Left lung (tissue), 10 donors: ENCODE results near the gene DOCK4. TPM values are rescaled to one million over a fixed set of nuclear protein-coding genes. Genes with fewer than 3 reads are reported as not detected.
"Not testable (repeated sequence)": the region's sequence is repeated elsewhere in the genome, so short reads cannot be mapped to it uniquely, and the experiment has no call there.

Source experiments
- ATAC-seq: fragments of 200-7000 bp; cut with Tn5 transposase; one replicate; pipeline ENCODE4 v1.9.1; 2020; ENCODE audit warnings: moderate library complexity
- DNase-seq, 4 donors: peaks; one replicate each; pipeline ENCODE4 v3.0.0-alpha.2; 2013 to 2020
- H3K27ac ChIP-seq, 2 donors: fragments of 200-600 bp; sonication (generic) in 1 of 2; one replicate each; pipeline versions ENCODE4 v1.5.0 to v1.8.0; 2020 to 2021
- H3K27me3 ChIP-seq, 2 donors: fragments of 200-600 bp; sonication (generic) in 1 of 2; one replicate each; pipeline versions ENCODE4 v1.5.0 to v1.8.0; 2020 to 2021
- H3K36me3 ChIP-seq, 2 donors: fragments of 200-600 bp; sonication (generic) in 1 of 2; one replicate each; pipeline versions ENCODE4 v1.5.0 to v1.8.0; 2020 to 2021
- H3K4me1 ChIP-seq, 2 donors: fragments of 200-600 bp; one replicate each; pipeline ENCODE4 v1.8.0; 2021
- H3K4me3 ChIP-seq, 2 donors: fragments of 200-600 bp; sonication (generic) in 1 of 2; one replicate each; pipeline versions ENCODE4 v1.5.0 to v1.8.0; 2020 to 2021; ENCODE audit warnings: mild to moderate bottlenecking in 1 of 2
- H3K9me3 ChIP-seq, 2 donors: fragments of 200-600 bp; sonication (generic) in 1 of 2; one replicate each; pipeline versions ENCODE4 v1.5.0 to v1.8.0; 2020 to 2021
- intact Hi-C, 2 donors: fragments of 100-400 bp; cut with DNase I; formaldehyde crosslinking; loops; one replicate each; pipeline versions ENCODE4 v1.11.2 to v1.14.2; 2022
- polyA plus RNA-seq, 6 donors: library from polyadenylated mRNA; unstranded; fragments of 120-200 nt; gene quantifications; one replicate each; pipeline ENCODE4 v1.2.1, GENCODE V29; 2013; ENCODE audit not compliant: insufficient read length in 6 of 6
- total RNA-seq, 2 donors: library from RNA; stranded (reverse); fragmentation: NEBNext Ultra II Directional; extraction: Animal tissue kit (Norgen Biotek cat#: 25700); gene quantifications; one replicate each; pipeline ENCODE4 v1.2.1, GENCODE V29; 2021
- TF ChIP-seq, protein P1 (sequence below), 2 donors: fragments of 200-600 bp; sonication (generic) in 1 of 2; IDR thresholded peaks; one replicate each; pipeline versions ENCODE4 v1.5.0 to v1.8.0; 2021; ENCODE audit warnings: antibody characterized with exemption in 2 of 2
- donor health status: DM: no; HTN: yes; CAD: no.
- donor health status: DM: no; HTN: no; CAD: no.

DOCK4 gene
- total and polyA plus RNA-seq, 8 donors: 38.9 to 64.3 (median 52.5) TPM

DNA sequence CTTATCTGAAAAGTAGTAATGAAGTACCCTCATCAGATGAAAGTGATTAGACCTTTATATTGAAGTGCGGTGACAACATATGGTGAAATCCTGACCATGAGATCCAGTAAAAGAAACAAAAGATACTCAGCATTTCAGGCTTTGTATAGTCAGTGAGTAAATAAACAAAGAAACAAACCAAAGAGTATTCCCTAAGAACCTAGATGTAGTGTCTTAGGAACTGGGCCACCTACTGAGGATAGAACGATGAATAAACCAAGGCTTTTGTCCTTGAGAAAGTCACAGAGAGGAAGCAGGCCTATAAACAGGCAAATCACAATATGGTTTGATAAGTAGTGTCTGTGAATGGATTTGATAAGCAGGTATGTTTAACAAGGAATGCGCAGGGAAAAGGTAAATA is 46.5 kb upstream of the DOCK4 start:
- Histone ChIP-seq H3K27ac (no peak overlapping the region), H3K9me3 (no peaks in the 10 kb centered on the region), H3K36me3 (no peaks in the 10 kb centered on the region), H3K27me3 (no peaks in the 10 kb centered on the region), H3K4me3 (no peak overlapping the region), H3K4me1 (peaks cover 0 to 3% of the 10 kb centered on the region in 2 donors)
- DNase-seq: no peak
- ATAC-seq: no peak
- intact Hi-C loops: no loop called here
- TF ChIP-seq, protein P1, sequence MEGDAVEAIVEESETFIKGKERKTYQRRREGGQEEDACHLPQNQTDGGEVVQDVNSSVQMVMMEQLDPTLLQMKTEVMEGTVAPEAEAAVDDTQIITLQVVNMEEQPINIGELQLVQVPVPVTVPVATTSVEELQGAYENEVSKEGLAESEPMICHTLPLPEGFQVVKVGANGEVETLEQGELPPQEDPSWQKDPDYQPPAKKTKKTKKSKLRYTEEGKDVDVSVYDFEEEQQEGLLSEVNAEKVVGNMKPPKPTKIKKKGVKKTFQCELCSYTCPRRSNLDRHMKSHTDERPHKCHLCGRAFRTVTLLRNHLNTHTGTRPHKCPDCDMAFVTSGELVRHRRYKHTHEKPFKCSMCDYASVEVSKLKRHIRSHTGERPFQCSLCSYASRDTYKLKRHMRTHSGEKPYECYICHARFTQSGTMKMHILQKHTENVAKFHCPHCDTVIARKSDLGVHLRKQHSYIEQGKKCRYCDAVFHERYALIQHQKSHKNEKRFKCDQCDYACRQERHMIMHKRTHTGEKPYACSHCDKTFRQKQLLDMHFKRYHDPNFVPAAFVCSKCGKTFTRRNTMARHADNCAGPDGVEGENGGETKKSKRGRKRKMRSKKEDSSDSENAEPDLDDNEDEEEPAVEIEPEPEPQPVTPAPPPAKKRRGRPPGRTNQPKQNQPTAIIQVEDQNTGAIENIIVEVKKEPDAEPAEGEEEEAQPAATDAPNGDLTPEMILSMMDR (IDR thresholded peaks at IDR 0.05): no peak

DNA sequence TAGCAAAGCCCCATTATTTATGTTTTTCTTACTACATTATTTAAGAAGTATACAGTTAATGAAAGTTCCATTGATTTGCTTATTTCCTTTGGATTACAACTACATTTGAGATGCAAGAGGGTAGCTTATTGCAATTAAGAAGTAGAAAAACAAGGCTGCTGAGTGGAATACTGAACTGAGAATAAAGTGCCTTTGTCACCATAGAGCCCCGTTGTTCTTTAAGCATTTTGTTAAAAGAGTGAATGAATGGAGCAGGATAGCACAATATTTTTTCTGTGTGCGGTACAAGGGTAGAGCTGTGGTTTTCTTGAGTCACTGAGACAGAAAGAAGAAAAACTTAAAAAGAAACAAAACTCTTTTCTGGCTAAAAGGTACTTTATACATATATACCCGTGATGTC is 45.9 kb upstream of the DOCK4 start:
- ATAC-seq (no peak), DNase-seq (no peak)
- no peaks in the 10 kb centered on the region for H3K9me3 ChIP-seq
- H3K4me3 ChIP-seq: no peak overlapping the region
- no peak overlapping the region for H3K27ac ChIP-seq
- intact Hi-C loops: no loop called here
- H3K36me3 ChIP-seq: no peaks in the 10 kb centered on the region
- TF ChIP-seq, protein P1 (IDR thresholded peaks at IDR 0.05): no peak
- H3K4me1 ChIP-seq: peaks cover 0 to under 1% of the 10 kb centered on the region in 2 donors
- no peaks in the 10 kb centered on the region for H3K27me3 ChIP-seq

DNA sequence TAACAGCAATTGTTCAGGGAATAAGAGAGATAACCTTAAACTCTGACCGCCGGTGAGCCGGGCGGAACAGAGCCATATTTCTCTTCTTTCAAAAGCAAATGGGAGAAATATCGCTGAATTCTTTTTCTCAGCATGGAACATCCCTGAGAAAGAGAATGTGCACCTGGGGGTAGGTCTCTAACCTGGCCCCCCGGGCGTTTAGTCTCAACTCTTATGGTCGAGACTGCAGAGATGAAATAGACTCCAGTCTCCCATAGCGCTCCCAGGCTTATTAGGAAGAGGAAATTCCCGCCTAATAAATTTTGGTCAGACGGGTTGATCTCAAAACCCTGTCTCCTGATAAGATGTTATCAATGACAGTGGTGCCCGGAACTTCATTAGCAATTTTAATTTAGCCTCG is 43.8 kb upstream of the DOCK4 start:
- intact Hi-C loops: not testable (repeated sequence)

DNA sequence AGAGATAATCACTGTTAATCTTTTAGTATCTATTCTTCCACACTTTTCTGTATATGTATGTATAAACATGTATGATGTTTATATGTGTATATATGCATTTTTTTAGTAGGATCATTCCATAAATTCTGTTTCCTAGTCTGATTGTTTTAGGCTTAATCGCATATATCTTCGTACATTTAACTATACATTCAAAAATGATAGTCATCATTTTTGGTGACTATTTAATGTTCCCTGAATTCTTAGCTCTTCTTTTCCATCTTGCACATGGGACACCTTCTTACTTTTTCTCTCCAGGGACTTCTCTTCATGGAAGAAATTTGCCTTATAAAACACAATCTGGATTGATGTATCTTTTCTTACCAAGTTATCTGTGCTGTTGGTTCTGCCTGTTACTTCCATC is 42.4 kb upstream of the DOCK4 start:
- TF ChIP-seq, protein P1 (IDR thresholded peaks at IDR 0.05): no peak

More for the DNA sequence above, 43.8 kb upstream of the DOCK4 start:
- not testable (repeated sequence) for H3K9me3 ChIP-seq, ATAC-seq, H3K4me1 ChIP-seq, H3K27me3 ChIP-seq, DNase-seq, H3K4me3 ChIP-seq, H3K36me3 ChIP-seq, H3K27ac ChIP-seq

GRCh38 chr7:112238852-112239610 is 32.8 kb upstream of the DOCK4 start:
- Histone ChIP-seq H3K27ac (no peak overlapping the region), H3K9me3 (no peaks in the 10 kb centered on the region), H3K27me3 (no peaks in the 10 kb centered on the region), H3K4me3 (no peak overlapping the region), H3K36me3 (no peaks in the 10 kb centered on the region), H3K4me1 (no peaks in the 10 kb centered on the region)
- DNase-seq: no peak
- intact Hi-C loops: no loop called here
- TF ChIP-seq, protein P1 (IDR thresholded peaks at IDR 0.05): no peak
- ATAC-seq: no peak

More for the DNA sequence above, 42.4 kb upstream of the DOCK4 start:
- no peaks in the 10 kb centered on the region for H3K27me3 ChIP-seq
- H3K4me3 ChIP-seq: no peak overlapping the region
- H3K27ac ChIP-seq: no peak overlapping the region
- intact Hi-C loops: no loop called here
- no peaks in the 10 kb centered on the region for H3K9me3 ChIP-seq
- DNase-seq (no peak), ATAC-seq (no peak)
- H3K36me3 ChIP-seq: no peaks in the 10 kb centered on the region
- no peaks in the 10 kb centered on the region for H3K4me1 ChIP-seq

DNA sequence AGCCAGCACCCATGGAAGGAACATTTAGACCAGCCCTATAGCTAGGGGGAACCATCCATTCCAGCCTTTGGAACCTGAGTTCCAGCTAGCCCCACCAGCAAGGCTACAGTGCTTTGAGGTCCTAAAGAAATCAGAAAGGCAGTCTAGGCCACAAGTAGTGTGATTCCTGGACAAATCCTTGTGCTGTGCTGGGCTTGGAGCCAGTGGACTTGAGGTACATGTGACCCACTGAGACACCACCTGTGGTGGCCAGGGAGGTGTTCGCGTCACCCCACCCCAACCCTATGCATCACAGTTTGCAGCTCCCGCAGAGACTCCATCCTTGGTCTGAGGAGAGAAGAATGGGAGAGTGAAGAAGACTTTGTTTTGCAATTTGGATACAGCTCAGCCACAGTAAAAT is 32.1 kb upstream of the DOCK4 start:
- intact Hi-C loops: no loop called here
- Histone ChIP-seq H3K27ac (no peak overlapping the region), H3K27me3 (no peaks in the 10 kb centered on the region), H3K9me3 (no peaks in the 10 kb centered on the region), H3K4me3 (no peak overlapping the region), H3K4me1 (no peaks in the 10 kb centered on the region), H3K36me3 (no peaks in the 10 kb centered on the region)
- TF ChIP-seq, protein P1 (IDR thresholded peaks at IDR 0.05): no peak
- ATAC-seq (no peak), DNase-seq (no peak)
